GM12874 (cell line): ENCODE results near the gene C10orf105.

ENCODE experiments used
- TF ChIP-seq, protein P1 (sequence below): IDR thresholded peaks from 2 replicates; pipeline ENCODE4 v1.5.1; 2011; ENCODE audit warnings: low read depth, mild to moderate bottlenecking, control low read depth, low read length, moderate library complexity; ENCODE audit not compliant: insufficient read depth

The C10orf105 gene

DNA sequence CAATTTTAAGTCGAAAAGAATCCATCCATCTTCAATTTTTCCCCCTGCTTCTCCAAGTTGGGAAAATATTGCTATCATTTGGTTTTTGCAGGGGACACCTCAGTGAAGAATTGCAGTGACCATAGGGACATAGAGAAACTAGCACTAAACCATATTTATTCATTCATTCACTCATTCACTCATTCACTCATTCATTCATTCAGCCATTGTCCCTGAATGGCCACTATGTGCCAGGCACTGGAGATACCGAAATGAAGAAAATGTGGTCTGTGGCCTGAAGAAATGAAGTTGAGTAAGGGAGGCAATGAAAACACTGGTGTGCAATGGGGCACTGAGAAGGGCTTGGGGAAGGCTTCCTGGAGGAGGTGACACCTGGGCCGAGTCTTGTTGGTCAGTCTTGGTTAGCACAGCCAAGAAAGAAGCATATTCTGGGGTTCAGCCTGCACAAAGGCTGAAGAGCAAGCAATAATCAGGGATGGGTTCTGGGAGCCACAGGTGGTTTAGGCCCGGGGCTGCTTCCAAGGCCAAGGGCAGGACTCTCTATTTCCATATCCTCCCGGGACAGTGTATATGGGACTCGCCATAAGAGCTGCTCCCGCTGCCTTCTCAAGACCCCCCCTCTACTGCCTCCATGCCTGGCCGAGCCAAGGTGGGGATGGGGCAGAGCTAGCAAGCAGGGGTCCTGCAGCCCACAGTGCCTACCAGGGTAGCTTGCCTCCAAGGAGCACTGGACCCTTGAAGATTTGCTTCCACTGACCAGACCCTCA is 25.5 kb upstream of the C10orf105 start:
- TF ChIP-seq, protein P1, sequence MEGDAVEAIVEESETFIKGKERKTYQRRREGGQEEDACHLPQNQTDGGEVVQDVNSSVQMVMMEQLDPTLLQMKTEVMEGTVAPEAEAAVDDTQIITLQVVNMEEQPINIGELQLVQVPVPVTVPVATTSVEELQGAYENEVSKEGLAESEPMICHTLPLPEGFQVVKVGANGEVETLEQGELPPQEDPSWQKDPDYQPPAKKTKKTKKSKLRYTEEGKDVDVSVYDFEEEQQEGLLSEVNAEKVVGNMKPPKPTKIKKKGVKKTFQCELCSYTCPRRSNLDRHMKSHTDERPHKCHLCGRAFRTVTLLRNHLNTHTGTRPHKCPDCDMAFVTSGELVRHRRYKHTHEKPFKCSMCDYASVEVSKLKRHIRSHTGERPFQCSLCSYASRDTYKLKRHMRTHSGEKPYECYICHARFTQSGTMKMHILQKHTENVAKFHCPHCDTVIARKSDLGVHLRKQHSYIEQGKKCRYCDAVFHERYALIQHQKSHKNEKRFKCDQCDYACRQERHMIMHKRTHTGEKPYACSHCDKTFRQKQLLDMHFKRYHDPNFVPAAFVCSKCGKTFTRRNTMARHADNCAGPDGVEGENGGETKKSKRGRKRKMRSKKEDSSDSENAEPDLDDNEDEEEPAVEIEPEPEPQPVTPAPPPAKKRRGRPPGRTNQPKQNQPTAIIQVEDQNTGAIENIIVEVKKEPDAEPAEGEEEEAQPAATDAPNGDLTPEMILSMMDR: no peak

DNA sequence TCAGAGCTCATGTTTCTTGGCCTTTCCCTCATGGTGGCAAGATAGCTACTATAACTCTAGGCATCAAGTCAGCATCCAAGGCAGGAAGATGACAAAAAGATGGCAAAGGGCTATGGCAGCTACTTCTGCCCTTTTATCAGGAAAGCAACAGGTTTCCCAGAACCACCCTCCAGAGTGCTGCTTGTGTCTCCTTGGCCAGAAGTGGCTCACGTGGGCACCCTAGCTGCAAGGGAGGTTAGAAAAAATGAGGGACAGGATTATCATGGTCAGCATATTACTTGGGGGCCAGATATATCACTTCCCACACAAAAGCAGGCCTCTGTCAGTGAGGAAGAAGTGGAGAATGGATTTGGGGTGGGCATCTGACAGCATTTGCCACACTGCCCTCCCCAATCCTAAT is 24.3 kb upstream of the C10orf105 start:
- TF ChIP-seq, protein P1: no peak

DNA sequence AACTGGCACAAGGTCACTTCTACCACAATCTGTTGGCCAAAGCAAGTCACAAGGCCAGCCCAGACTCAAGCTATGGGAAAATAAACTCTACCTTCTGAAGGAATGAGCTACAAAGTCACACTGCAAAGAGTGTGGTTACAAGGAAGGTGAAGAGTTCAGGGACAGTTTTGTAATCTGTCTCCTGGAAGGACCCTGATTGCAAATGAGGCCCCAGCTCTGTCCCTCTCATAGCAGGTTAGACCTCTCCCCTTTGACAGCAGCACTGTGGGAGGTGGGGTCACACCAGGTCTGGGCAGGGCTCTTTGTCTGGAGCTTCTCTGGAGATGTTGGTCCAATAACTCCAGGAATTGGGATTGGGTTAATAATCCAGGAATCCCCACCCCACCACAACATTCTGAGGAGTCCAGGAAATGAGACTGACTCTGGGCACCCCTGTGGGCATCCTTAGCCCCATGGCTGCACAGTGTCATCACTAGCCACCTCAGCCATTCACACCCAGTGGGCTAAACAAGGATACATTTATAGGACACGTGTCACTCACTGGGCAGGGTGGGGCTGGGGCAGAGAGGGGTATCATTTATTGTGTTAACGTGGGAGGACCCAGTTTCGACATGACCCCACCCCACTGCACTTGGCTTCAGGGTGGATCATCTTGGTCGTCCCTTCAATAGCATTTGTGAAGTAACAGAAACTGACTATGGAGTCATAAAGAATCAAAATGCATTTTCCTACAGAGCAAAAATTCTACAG is 23.7 kb upstream of the C10orf105 start:
- TF ChIP-seq, protein P1: no peak

- TF ChIP-seq, protein P1: no peak
Measured at GRCh38 chr10:71742301-71743088, 22.9 kb upstream of the C10orf105 start.

DNA sequence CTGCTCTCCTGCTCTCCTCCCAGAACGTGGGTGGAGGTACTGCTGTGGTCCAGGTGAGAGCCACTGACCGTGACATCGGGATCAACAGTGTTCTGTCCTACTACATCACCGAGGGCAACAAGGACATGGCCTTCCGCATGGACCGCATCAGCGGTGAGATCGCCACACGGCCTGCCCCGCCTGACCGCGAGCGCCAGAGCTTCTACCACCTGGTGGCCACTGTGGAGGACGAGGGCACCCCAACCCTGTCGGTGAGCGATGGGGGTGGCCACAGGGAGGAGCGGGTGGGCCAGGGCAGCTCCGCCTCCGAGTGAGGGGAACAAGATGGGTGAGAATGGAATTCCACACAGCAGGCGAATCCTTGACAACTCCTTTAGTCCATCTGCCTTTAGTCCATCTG is 22.1 kb upstream of the C10orf105 start:
- TF ChIP-seq, protein P1: no peak

DNA sequence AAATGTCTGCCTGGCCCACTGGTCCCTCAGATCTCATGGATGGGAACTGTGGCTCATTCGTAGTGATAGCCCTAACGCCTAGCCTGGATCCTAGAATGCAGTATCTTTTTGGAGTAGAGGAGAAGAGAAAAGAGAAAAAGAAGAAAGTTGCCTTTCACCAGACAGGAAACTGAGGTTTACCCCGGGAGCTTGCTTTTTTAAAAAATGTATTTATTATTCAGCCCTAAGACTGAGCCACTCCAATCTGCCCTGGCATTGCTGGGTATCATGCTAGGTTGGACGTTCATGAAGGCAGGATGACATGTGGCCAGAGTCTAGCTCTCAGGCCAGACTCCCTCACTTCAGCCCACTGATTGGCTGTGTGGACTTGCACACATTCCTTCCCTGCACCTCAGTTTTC is 21.5 kb upstream of the C10orf105 start:
- TF ChIP-seq, protein P1: no peak

GRCh38 chr10:71740069-71740653 is 20.6 kb upstream of the C10orf105 start:
- TF ChIP-seq, protein P1: no peak
